GM18861 (cell line): ENCODE measurements around the gene PMIS2.

Experiments used
- ATAC-seq: cut with Tn5 transposase; IDR thresholded peaks from one replicate; pipeline ENCODE4 v1.9.1; 2021; ENCODE audit not compliant: unreplicated experiment

Gene PMIS2

DNA sequence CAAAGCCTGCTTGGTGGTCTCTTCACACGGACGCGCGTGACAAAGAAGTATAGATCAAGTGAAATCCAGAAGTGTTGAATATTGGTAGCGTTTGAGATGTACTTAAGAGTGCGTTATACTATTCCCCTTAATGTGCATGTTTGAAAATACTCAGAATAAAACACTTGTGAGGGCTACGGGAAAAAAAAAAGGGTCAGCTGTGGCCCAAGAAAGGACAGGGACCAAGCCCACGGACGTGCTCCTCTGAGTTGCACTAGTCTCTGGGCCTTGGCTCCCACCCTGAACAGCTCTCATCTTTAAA, 42.2 kb downstream of the PMIS2 start:
- ATAC-seq = peak; percentile 13

DNA sequence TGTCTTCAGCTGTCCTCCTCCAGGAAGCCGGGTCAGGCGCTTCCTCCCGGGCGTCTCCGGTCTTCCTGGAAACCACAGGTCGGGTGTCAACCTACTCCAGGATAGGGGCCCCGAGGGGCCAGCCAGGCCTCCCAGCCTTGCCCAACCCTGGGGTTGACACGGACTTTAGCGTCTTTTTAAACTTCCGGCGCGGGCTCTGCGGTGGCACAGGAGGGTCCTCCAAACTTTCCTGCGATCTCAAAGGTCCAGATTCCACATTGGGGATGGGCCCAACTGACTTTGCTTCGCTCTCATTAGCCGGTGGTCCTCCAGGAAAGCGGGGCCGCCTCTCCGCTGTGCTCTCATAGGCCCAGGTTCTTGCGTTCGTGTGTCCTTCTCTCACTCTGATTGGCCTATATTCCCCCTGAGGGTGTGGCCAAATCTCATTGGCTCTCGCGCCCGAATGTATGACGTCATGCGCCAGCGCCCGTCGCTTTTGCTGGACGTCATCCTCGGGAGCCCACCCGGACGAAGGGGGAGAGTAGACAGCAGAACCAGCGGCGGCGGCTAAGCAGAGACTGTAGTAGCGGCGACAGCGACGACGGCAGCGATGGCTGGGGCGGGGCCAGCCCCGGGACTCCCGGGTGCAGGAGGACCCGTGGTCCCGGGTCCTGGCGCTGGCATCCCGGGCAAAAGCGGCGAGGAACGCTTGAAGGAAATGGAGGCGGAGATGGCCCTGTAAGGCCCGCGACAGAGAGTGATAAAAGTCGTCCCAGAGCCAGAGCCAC, 42.8 kb downstream of the PMIS2 start, which contains the start of gene RBM42:
RBM42 (plus strand) TSS at position 472 of the 767 bp plus-strand sequence; CDS start at position 590, 118 bp downstream.
- peak; percentile 86 for ATAC-seq

GRCh38 chr19:35629332-35629633, 43.3 kb downstream of the PMIS2 start:
- ATAC-seq = no peak

DNA sequence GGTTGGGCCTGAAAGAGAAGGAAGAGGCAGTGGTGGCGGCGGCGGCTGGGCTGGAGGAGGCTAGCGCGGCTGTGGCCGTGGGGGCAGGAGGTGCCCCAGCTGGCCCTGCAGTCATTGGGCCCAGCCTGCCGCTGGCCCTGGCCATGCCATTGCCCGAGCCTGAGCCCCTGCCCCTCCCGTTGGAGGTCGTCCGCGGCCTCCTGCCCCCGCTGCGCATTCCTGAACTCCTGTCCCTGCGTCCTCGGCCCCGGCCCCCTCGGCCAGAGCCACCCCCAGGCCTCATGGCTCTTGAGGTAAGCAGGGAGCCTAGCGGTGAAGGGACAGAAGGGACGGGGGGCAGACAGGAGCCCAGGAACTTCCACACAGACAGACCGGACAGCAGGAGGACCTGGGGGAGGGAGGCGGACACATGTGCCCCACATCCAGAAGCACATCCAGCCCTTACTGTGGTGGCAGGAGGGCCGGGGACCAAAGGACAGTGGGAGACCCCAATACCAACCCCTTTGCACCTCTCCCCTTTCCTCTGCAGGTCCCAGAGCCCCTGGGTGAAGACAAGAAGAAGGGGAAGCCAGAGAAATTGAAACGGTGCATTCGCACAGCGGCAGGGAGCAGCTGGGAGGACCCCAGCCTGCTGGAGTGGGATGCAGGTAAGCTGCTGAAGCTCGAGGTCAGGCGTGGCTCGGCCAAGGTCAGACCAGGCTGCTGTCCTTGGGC, 47.9 kb downstream of the PMIS2 start:
- no peak for ATAC-seq

GRCh38 chr19:35636651-35637050, 50.7 kb downstream of the PMIS2 start:
- ATAC-seq = no peak
